Measurements from ENCODE around the gene PCBP3.

Gene PCBP3

DNA sequence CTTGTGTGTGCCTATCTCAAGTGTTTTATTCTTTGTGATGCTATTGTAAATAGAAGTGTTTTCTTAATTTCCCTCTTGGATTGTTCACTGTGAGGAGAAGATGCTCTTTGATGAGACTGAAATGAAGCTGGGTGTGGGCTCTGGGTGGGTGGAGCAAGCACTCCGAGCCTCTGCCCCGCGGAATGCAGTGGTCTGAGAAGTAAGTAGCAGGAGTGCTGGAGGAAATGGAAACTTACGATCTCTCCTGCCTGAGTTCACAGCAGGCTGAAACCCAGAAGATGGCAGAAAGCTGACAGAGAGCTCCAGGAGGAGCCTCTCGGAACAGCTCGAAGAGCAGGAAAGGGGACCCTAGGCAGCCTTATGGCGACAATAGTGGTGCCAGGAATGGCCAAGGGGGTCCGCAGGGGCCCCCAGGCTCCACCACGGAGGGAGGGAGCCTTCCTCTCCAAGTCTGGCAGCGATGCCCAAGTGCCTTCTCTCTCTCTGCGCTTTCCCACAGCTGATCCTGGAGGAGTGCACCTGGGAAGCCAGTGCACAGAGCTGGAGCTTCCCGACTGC lies 211.2 kb downstream of the PCBP3 start:
- peaks cover 22% of the 10 kb centered on the region for H3K36me3 ChIP-seq
- H3K4me1 ChIP-seq (ENCODE audit: control insufficient read depth in 1 of 2, insufficient read depth in 1 of 2, low read depth in 1 of 2, low read length in 1 of 2), result peaks cover 0 to 6% of the 10 kb centered on the region in 2 experiments
- H3K27ac ChIP-seq, result no peak overlapping the region
- no peaks in the 10 kb centered on the region for H3K9me3 ChIP-seq
- no peak overlapping the region for H3K4me3 ChIP-seq (ENCODE audit: low read depth in 1 of 2, low read length in 1 of 2)
- no peak for TF ChIP-seq CTCF (IDR thresholded peaks at IDR 0.05)
- no peaks in the 10 kb centered on the region for H3K27me3 ChIP-seq

- Histone ChIP-seq H3K27ac (no peak overlapping the region), H3K27me3 (no peaks in the 10 kb centered on the region), H3K9me3 (no peaks in the 10 kb centered on the region), H3K36me3 (peaks cover 23% of the 10 kb centered on the region), H3K4me3 (ENCODE audit: low read depth in 1 of 2, low read length in 1 of 2) (no peak overlapping the region), H3K4me1 (ENCODE audit: control insufficient read depth in 1 of 2, insufficient read depth in 1 of 2, low read depth in 1 of 2, low read length in 1 of 2) (peaks cover 0 to 6% of the 10 kb centered on the region in 2 experiments)
- no peak for TF ChIP-seq CTCF (IDR thresholded peaks at IDR 0.05)
Observed at GRCh38 chr21:45855248-45855811, 211.8 kb downstream of the PCBP3 start.

GRCh38 chr21:45856442-45856841 lies 212.9 kb downstream of the PCBP3 start:
- Histone ChIP-seq H3K4me3 (ENCODE audit: low read depth in 1 of 2, low read length in 1 of 2) (no peak overlapping the region), H3K27me3 (no peaks in the 10 kb centered on the region), H3K9me3 (no peaks in the 10 kb centered on the region), H3K36me3 (peaks cover 23% of the 10 kb centered on the region), H3K4me1 (ENCODE audit: control insufficient read depth in 1 of 2, insufficient read depth in 1 of 2, low read depth in 1 of 2, low read length in 1 of 2) (peaks cover 0 to 2% of the 10 kb centered on the region in 2 experiments), H3K27ac (no peak overlapping the region)
- no peak for TF ChIP-seq CTCF (IDR thresholded peaks at IDR 0.05)

DNA sequence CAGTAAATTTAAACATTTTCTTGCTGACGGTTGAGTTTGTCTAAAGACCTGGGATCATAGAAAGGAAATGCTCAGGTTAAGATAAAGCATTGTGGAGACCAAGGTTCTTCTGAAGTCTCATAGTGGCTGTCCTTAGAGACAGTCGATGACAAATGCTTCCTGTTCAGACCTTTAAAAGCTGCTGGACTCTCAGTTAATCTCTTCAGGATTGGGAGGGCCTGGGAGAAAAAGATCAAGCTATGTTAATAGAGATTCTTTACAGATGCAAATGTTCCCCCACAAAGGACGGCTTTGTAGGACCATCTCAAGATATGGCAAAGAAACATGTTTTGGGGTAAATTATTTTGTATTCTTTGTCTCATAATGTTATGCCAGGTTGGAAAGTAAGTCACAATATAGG lies 213.4 kb downstream of the PCBP3 start:
- H3K27me3 ChIP-seq, result no peaks in the 10 kb centered on the region
- H3K4me3 ChIP-seq (ENCODE audit: low read depth in 1 of 2, low read length in 1 of 2), result no peak overlapping the region
- no peak overlapping the region for H3K27ac ChIP-seq
- H3K36me3 ChIP-seq, result peaks cover 23% of the 10 kb centered on the region
- H3K9me3 ChIP-seq, result no peaks in the 10 kb centered on the region
- no peaks in the 10 kb centered on the region for H3K4me1 ChIP-seq (ENCODE audit: control insufficient read depth in 1 of 2, insufficient read depth in 1 of 2, low read depth in 1 of 2, low read length in 1 of 2)
- no peak for TF ChIP-seq CTCF (IDR thresholded peaks at IDR 0.05)

DNA sequence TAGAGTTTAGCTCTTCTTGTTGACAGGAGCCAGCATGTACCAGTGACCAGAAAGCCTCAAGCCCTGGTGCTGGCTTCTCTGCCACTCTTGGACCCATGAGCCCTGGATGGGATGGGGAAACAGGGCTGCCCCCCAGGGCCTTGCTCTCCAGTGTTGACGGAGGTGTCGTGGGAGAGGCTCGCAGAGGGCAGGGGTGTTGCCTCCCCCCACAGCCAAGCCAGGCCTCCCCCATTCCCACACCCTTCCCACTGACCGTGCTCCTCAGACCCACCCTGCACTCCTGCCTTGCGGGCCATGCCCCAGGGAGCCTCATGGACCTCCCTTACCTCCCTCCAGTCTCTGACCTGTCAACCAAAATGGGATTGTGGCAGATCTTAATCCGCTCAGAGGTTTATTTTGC lies 214.2 kb downstream of the PCBP3 start:
- H3K27me3 ChIP-seq, result no peaks in the 10 kb centered on the region
- TF ChIP-seq CTCF (IDR thresholded peaks at IDR 0.05), result no peak
- H3K27ac ChIP-seq, result no peak overlapping the region

More for the DNA sequence above, 214.2 kb downstream of the PCBP3 start:
- H3K4me1 ChIP-seq (ENCODE audit: control insufficient read depth in 1 of 2, insufficient read depth in 1 of 2, low read depth in 1 of 2, low read length in 1 of 2), result no peaks in the 10 kb centered on the region
- H3K36me3 ChIP-seq, result peaks cover 20% of the 10 kb centered on the region
- no peaks in the 10 kb centered on the region for H3K9me3 ChIP-seq
- H3K4me3 ChIP-seq (ENCODE audit: low read depth in 1 of 2, low read length in 1 of 2), result no peak overlapping the region
